Endothelial cell of umbilical vein (primary cell): ENCODE data around the gene ZBBX. TPM values are rescaled to one million over a fixed set of nuclear protein-coding genes. Genes with fewer than 3 reads are reported as not detected.

Source experiments
- BruUV-seq: library from RNA; stranded (reverse); fragments of 400-500 nt; replicated peaks from 2 replicates; lab custom pipeline; 2021; lab: Mats Ljungman, UMichigan
- CTCF ChIA-PET: fragments of 300-600, 350-600 bp; sonication (Branson Sonifier 250); formaldehyde crosslinking; loops from one replicate; lab custom pipeline; 2021; ENCODE audit warnings: antibody characterized with exemption, inconsistent platforms; lab: Charles Lee
- POLR2A ChIA-PET: fragments of 300-600, 350-600 bp; sonication (Branson Sonifier 250); formaldehyde crosslinking; loops from one replicate; lab custom pipeline; 2021; ENCODE audit warnings: antibody characterized with exemption, inconsistent platforms; lab: Charles Lee
- DNase-seq: peaks from one replicate; pipeline ENCODE4 v3.0.0-alpha.2; 2011; ENCODE audit warnings: low read depth, low spot score
- FAIRE-seq: peaks from 2 replicates; lab custom pipeline; 2011; peaks lifted over from hg19 to GRCh38; lab: Jason Lieb, UNC
- H2AFZ ChIP-seq: 2 replicates; pipeline ENCODE4 v1.6.0; 2012; ENCODE audit warnings: low read depth, low read length, control low read depth, inconsistent platforms
- H3K27ac ChIP-seq: 2 replicates; pipeline ENCODE4 v1.5.1; 2011; ENCODE audit warnings: low read depth, mild to moderate bottlenecking, control low read depth, low read length, moderate library complexity; ENCODE audit not compliant: insufficient read depth
- H3K27me3 ChIP-seq, 2 experiments: 2 replicates each; pipeline versions ENCODE4 v1.6.0 to v1.6.1; 2011; ENCODE audit warnings: low read length in 2 of 2, mixed read lengths in 1 of 2; ENCODE audit not compliant: control insufficient read depth in 2 of 2, insufficient read depth in 2 of 2
- H3K36me3 ChIP-seq, 2 experiments: 2 replicates in 1 of 2; 3 replicates in 1 of 2; pipeline ENCODE4 v1.5.1; 2011; ENCODE audit warnings: low read length in 2 of 2, mild to moderate bottlenecking in 1 of 2, moderate library complexity in 1 of 2; ENCODE audit not compliant: control insufficient read depth in 2 of 2, insufficient read depth in 2 of 2; ENCODE audit errors: extremely low read depth in 1 of 2
- H3K4me1 ChIP-seq: 3 replicates; pipeline ENCODE4 v1.5.1; 2011; ENCODE audit warnings: mild to moderate bottlenecking, low read length; ENCODE audit not compliant: control insufficient read depth, insufficient read depth; ENCODE audit errors: extremely low read depth
- H3K4me2 ChIP-seq: 2 replicates; pipeline ENCODE4 v1.6.1; 2011; ENCODE audit warnings: low read length, control low read depth, mixed read lengths; ENCODE audit not compliant: insufficient read depth
- H3K4me3 ChIP-seq, 3 experiments: fragments of 200-600 bp in 1 of 3; sonication (generic), shearing (Covaris generic) in 1 of 3; replicated peaks in 1 of 3; 2 replicates each; pipeline ENCODE4 v1.5.1; 2011 to 2016; ENCODE audit warnings: control low read depth in 3 of 3, low read length in 3 of 3, mild to moderate bottlenecking in 2 of 3, inconsistent platforms in 1 of 3, low read depth in 1 of 3, moderate library complexity in 1 of 3; ENCODE audit not compliant: insufficient read depth in 1 of 3
- H3K79me2 ChIP-seq: 2 replicates; pipeline ENCODE4 v1.6.0; 2012; ENCODE audit warnings: low read length, inconsistent platforms; ENCODE audit not compliant: control insufficient read depth, insufficient read depth
- H3K9ac ChIP-seq: replicated peaks from 2 replicates; pipeline ENCODE3; 2011; ENCODE audit warnings: low read length, control low read depth; ENCODE audit not compliant: insufficient read depth; ENCODE audit errors: extremely low read depth
- H3K9me1 ChIP-seq: replicated peaks from 3 replicates; pipeline ENCODE4 v1.6.0; 2011; ENCODE audit warnings: mild to moderate bottlenecking, low read length; ENCODE audit not compliant: control insufficient read depth, insufficient read depth; ENCODE audit errors: extremely low read depth
- H3K9me3 ChIP-seq: replicated peaks from 2 replicates; pipeline ENCODE4 v1.5.1; 2012; ENCODE audit warnings: low read length, inconsistent platforms; ENCODE audit not compliant: control insufficient read depth, insufficient read depth
- H4K20me1 ChIP-seq: replicated peaks from 2 replicates; pipeline ENCODE3; 2011; ENCODE audit warnings: mild to moderate bottlenecking, low read length; ENCODE audit not compliant: control insufficient read depth, insufficient read depth; ENCODE audit errors: extremely low read depth
- CTCF ChIP-seq, 2 donors: IDR thresholded peaks; 1 replicate in 1 of 2; 2 replicates in 1 of 2; pipeline ENCODE4 v1.5.1; 2011; ENCODE audit warnings: low read length in 2 of 2, mild to moderate bottlenecking in 2 of 2, moderate library complexity in 2 of 2, control low read depth in 1 of 2, inconsistent platforms in 1 of 2, low read depth in 1 of 2; ENCODE audit not compliant: insufficient read depth in 1 of 2; ENCODE audit errors: extremely low read depth in 1 of 2
- EZH2 ChIP-seq: IDR thresholded peaks from 2 replicates; pipeline ENCODE4 v1.6.1; 2012; ENCODE audit warnings: borderline replicate concordance, low read depth, mild to moderate bottlenecking, moderate library complexity, low read length, inconsistent platforms; ENCODE audit not compliant: severe bottlenecking
- FOS ChIP-seq: IDR thresholded peaks from 2 replicates; pipeline ENCODE4 v1.6.1; 2011; ENCODE audit warnings: mild to moderate bottlenecking, low read length, moderate library complexity, borderline replicate concordance; ENCODE audit not compliant: insufficient read depth
- GATA2 ChIP-seq: IDR thresholded peaks from 2 replicates; pipeline ENCODE4 v1.7.0; 2011; ENCODE audit warnings: low read depth, mild to moderate bottlenecking, moderate library complexity, mixed read lengths, low read length; ENCODE audit not compliant: insufficient read length, insufficient read depth
- JUN ChIP-seq: IDR thresholded peaks from 2 replicates; pipeline ENCODE4 v1.6.1; 2011; ENCODE audit warnings: borderline replicate concordance, low read depth; ENCODE audit not compliant: insufficient read length, insufficient read depth
- MAX ChIP-seq: IDR thresholded peaks from 2 replicates; pipeline ENCODE4 v1.6.1; 2011; ENCODE audit not compliant: insufficient read depth, insufficient read length
- MYC ChIP-seq: IDR thresholded peaks from one replicate; pipeline ENCODE4 v1.6.1; 2011; ENCODE audit warnings: mild to moderate bottlenecking, low read depth, low read length
- POLR2A ChIP-seq: IDR thresholded peaks from 2 replicates; pipeline ENCODE4 v1.6.1; 2012; ENCODE audit warnings: low read depth, mild to moderate bottlenecking, control low read depth, low read length
- POLR2AphosphoS5 ChIP-seq: IDR thresholded peaks from 2 replicates; pipeline ENCODE4 v1.6.1; 2012; ENCODE audit warnings: low read depth, mild to moderate bottlenecking, control low read depth, low read length, moderate library complexity; ENCODE audit not compliant: insufficient read depth
- dilution Hi-C: fragments of 300-500 bp; cut with MboI; formaldehyde crosslinking; loops from one replicate; pipeline ENCODE4 v1.15.0; 2019; ENCODE audit warnings: low sequenced_read_pairs; ENCODE audit not compliant: extremely low pct_ligation_motif_present
- intact Hi-C: fragments of 100-400 bp; cut with micrococcal nuclease; formaldehyde crosslinking; loops from one replicate; pipeline ENCODE4 v1.10.0; 2022
- polyA plus RNA-seq, 4 experiments: library from polyadenylated mRNA; depleted of rRNA in 3 of 4; stranded (reverse) in 3 of 4; unstranded in 1 of 4; fragments of >200 nt; gene quantifications; 2 replicates each; pipeline versions ENCODE4 v1.2.1 to v1.2.3, GENCODE V29; 2011 to 2012; ENCODE audit warnings: missing spikeins in 1 of 4
- total RNA-seq: library from RNA; stranded (reverse); gene quantifications from 2 replicates; pipeline ENCODE4 v1.2.3, GENCODE V29; 2021

The ZBBX gene
- total and polyA plus RNA-seq, 2 donors (not counting 3 experiments of a cell fraction or from before 2014, with no cell fraction given): not detected

- Histone ChIP-seq H4K20me1 (no peaks in the 10 kb centered on the region), H3K27me3 (no peaks in the 10 kb centered on the region), H3K9me3 (no peaks in the 10 kb centered on the region), H3K4me3 (no peak overlapping the region), H3K9me1 (no peaks in the 10 kb centered on the region), H3K27ac (no peak overlapping the region), H3K4me2 (no peak overlapping the region), H3K79me2 (no peaks in the 10 kb centered on the region), H3K36me3 (no peaks in the 10 kb centered on the region), H3K4me1 (no peaks in the 10 kb centered on the region), H3K9ac (no peak overlapping the region), H2AFZ (no peak overlapping the region)
- TF ChIP-seq FOS (no peak), POLR2A (no peak), JUN (no peak), EZH2 (no peak), POLR2AphosphoS5 (no peak), MAX (no peak), CTCF (IDR thresholded peaks at IDR 0.05; ENCODE audit: extremely low read depth in 1 of 2, insufficient read depth in 1 of 2, low read depth in 1 of 2, low read length in 2 of 2) (no peak), GATA2 (no peak), MYC (no peak)
- no peak for DNase-seq
- no TSS peak for BruUV-seq
- POLR2A ChIA-PET: no interaction called here
- no peak for FAIRE-seq
- CTCF ChIA-PET: no interaction called here
- dilution Hi-C loops (no loop called here), intact Hi-C loops (no loop called here)
Measured at GRCh38 chr3:167251678-167252077, 128.4 kb downstream of the ZBBX start.
